GM12892 (cell line): ENCODE results near the gene S100PBP.

Experiments used
- POLR2A ChIP-seq: IDR thresholded peaks from 2 replicates; pipeline ENCODE4 v1.6.1; 2011; ENCODE audit warnings: low read depth, low read length, control low read depth
- POLR2AphosphoS5 ChIP-seq: IDR thresholded peaks from 2 replicates; pipeline ENCODE4 v1.6.1; 2011; ENCODE audit warnings: low read depth, low read length, control low read depth
- TAF1 ChIP-seq: IDR thresholded peaks from 2 replicates; pipeline ENCODE4 v1.6.1; 2011; ENCODE audit warnings: low read depth, mild to moderate bottlenecking, control low read depth, low read length, borderline replicate concordance

DNA sequence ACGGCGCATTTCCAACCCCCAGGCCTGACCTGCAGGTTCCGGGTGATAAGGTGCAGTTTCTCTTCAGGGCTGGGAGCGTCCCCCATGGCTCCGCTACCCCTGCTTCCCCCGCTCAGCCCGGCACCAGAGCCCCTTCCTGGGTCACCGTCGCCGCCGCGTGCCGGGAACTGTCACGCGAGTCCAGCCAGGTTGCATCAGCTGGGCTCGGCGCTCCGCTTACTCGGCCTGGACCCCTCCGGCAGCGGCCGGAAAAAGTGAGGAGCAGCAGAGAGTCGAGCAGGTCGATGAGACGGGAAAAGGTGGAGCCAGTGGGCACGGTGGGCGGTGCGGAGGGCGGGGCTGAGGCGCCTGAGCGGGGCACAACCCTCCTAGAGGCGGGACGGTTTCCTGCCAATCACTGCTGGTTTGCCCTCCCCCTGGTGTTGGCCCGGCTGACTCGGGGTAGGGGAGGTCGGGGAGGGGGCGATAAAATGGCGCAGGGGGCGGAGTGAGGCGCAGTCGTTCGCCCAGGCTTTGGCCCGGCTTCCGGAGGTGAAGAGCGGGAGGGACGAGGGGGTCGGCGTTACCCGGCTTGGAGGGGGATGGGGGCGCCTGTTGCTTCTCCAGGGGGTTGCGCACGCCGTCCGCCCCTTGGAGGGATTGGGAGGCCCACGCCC is at the start of gene S100PBP, which contains the start of gene YARS1:
- TF ChIP-seq POLR2AphosphoS5, result peak; percentile 6
- TF ChIP-seq POLR2A, result peak; percentile 67; the same call in 1 of the 2 replicates
- peak; percentile 65 for TF ChIP-seq TAF1
